22Rv1 (cell line): Measurements from ENCODE around the gene EXD2.

Experiments used
- CTCF ChIP-seq: fragments of 450-650 bp; IDR thresholded peaks from 2 replicates; pipeline ENCODE4 v1.5.1; 2017; ENCODE audit warnings: mild to moderate bottlenecking
- ZFX ChIP-seq: fragments of 450-650 bp; IDR thresholded peaks from 2 replicates; pipeline ENCODE4 v1.6.1; 2017; ENCODE audit warnings: antibody characterized with exemption, borderline replicate concordance

GRCh38 chr14:69280746-69281291, 89.5 kb downstream of the EXD2 start:
- TF ChIP-seq CTCF = no peak
- TF ChIP-seq ZFX = no peak
